T-helper 2 cell treated with Interferon-gamma antibody and Interleukin-4, amounts not matched to agents 100 ng/mL and 5 ng/mL, for 36 hours (primary cell): ENCODE results near the gene TJP3. TPM values are rescaled to one million over a fixed set of nuclear protein-coding genes. Genes with fewer than 3 reads are reported as not detected.
"Not testable (repeated sequence)": the region's sequence is repeated elsewhere in the genome, so short reads cannot be mapped to it uniquely, and the experiment has no call there.

Experiments
- intact Hi-C: fragments of 100-400 bp; cut with micrococcal nuclease; formaldehyde crosslinking; loops from one replicate; pipeline ENCODE4 v1.15.1; 2023
- total RNA-seq: library from RNA; stranded (reverse); gene quantifications from 2 replicates; pipeline ENCODE4 v1.2.3, GENCODE V29; 2022

Gene TJP3
- total RNA-seq, 1 donor from 2014 or later = 1.2 TPM

DNA sequence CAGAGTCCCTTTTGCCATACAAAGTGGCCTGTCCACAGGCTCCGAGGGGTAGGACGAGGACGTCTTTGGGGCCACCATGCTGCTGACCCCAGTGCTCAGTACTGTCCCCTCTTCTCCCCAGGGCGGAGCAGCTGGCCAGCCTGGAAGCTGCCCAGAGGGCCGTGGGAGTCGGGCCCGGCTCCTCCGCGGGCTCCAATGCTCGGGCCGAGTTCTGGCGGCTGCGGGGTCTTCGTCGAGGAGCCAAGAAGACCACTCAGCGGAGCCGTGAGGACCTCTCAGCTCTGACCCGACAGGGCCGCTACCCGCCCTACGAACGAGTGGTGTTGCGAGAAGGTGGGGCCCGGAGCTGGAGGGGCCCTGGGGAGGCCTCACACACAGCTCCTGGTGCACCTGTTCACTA is 32.2 kb downstream of the TJP3 start:
- intact Hi-C loops = no loop called here

DNA sequence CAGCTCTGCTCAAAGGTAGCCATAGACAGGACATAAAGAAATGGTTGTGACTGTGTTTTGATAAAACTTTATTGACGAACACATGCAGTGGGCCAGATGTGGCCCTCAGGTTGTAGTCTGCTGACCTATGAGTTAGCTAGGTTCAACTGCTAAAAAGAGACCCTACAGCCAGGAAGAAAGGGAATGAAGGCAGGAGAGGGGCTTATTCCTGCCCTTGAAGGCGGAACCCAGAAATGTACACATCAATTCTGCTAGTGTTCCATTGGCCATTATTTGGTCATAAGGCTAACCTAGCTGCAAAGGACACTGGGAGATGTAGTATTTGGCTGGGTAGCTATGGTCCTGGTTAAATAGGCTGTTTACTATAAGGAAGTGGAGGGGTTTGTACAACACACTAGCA is 35.3 kb downstream of the TJP3 start:
- intact Hi-C loops = no loop called here

- intact Hi-C loops = no loop called here
These were observed 37.3 kb downstream of the TJP3 start for GRCh38 chr19:3745363-3746045.

GRCh38 chr19:3746371-3747056 is 38.3 kb downstream of the TJP3 start:
- intact Hi-C loops = no loop called here

DNA sequence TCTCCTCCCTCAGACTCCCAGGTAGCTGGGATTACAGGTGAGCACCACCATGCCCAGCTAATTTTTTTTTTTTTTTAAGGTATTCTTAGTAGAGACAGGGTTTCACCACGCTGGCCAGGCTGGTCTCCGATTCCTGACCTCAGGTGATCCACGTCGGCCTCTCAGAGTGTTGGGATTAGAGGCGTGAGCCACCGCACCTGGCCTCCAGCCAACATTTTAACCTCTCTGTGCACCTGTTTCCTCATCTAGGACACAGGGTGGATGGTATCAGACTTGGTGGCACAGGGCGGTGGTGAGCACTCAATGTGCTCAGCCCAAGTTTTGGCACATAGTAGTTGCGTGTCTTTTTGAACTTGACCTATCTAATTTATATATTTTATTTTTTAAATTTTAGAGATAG is 40.8 kb downstream of the TJP3 start:
- intact Hi-C loops = no loop called here

- intact Hi-C loops = no loop called here
These were observed 42.0 kb downstream of the TJP3 start for GRCh38 chr19:3750211-3750610.

DNA sequence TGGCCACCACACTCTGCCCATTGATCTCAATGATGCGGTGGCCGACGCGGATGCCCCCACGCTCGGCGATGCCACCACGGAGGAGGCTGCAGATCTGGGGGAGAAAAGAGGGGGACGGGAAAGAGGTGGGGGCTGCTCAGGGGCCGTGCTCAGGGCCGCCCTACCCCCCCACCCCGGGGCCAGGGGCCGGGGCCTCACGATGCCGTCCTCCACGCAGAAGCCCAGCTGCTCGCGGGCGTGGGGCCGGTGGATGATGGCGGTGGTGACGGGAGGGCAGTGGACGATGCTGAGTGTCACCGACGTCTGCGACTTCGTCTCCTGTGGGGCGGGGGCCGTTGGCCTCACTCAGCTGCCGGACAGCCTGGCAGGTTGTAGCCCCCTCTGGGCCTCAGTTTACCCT is 43.1 kb downstream of the TJP3 start:
- intact Hi-C loops = no loop called here

DNA sequence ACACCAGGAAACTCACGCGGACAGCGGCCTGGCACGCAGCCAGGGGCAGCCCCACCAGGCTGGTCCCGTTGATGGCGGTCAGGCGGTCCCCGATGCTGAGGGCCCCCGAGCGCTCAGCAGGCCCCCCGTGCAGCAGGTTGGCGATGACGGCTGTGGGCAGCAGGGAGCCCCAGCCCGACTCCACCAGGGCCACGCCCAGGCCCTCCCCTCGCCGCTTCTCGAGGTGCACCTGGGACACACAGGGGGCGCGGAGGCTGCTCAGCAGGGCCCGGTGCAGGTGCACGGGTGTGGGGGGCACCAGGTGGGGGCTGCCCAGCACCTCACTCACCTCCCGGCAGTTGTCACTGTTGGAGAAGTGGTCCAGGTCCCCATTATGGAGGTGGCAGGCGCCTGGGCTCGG is 44.3 kb downstream of the TJP3 start:
- intact Hi-C loops = no loop called here

DNA sequence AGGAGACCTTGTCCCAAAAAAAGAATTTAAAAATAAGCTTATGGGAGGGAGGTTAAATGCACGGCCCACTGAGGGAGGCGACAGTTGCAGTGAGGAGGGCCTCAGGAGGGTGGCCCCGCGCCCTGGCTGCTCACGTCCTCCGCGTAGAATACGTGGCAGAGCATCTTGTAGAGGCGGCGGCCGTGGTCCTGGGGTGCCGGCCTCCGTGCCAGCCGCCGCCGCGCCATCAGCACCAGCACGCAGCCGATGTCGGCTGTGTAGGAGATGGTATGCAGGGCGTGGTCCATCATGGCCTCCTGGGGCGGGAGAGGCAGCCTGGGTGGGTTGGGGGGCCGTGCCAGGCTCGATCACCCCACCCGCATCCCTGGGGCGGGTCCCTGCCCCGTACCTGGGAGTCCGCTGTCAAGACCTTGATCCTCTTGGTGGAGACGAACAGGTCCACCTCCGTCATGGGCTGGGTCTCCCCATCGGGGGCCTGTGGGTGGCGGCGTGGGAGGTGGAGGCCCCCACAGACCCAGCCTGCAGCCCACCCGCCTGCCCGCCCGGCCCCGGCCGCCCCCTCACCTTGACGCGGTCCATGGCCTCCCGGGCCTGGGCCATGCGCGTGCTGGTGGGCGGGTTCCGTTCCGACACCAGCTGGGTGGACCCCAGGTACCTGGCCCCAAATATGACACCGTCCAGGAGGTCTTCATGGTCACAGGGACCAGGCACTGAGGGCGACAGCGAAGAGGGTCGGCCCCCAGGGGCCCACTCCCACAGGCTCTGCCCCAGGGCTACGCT is 45.6 kb downstream of the TJP3 start:
- intact Hi-C loops = no loop called here

GRCh38 chr19:3757705-3758104 is 49.5 kb downstream of the TJP3 start:
- intact Hi-C loops = not testable (repeated sequence)

DNA sequence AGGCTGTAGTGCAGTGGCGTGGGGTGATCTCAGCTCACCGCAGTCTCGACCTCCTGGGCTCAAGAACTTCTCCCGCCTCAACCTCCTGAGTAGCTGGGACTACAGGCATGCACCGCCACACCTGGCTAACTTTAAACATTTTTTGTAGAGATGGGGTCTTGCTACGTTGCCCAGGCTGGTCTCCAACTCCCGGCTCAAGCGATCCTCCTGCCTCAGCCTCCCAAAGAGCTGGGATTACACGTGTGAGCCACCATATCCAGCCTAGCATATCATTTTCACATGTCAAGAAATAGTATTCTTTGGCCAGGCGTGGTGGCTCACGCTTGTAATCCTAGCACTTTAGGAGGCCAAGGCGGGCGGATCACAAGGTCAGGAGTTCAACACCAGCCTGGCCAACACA is 50.1 kb downstream of the TJP3 start:
- intact Hi-C loops = not testable (repeated sequence)

DNA sequence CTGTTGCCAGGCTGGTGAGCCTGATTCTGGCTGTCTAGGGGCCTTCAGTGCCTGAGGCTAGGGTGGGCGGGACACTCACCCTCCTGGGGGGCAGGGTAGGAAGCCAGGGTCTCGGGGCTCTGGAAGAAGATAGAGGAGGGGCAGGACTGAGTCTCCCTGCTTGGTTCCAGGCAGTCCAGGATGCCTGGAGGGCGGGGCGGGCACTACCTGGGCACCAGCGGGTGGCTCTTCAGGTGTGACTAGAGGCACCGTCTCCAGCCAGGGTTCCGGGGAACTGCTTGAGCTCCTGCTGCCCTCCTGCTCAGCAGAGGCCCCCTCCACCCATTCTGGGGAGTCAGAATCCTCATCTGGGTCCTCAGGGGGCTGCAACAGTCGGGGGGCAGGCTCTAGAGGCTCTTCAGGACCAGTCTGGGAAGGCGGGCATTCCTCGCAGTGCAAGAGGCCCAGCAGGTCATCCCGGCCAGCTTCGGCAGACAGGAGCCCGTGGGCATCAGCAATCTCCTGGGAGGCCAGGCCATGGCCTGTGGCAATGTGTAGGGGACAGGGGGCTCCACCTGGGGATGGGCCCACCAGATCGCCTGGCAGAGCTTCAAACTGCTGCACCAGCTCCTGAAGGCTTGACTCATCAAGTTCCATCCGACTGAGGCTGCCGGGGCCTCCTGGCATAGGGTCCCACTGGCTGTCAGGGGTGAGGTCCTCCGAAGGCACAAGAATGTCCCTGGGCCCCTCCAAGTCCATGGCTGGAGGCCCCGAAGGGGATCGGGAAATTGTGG is 51.5 kb downstream of the TJP3 start:
- intact Hi-C loops = loop anchor here (5.0 kb wide), 1 partner anchor 228 kb away; the partner anchor contains the start of gene EEF2

DNA sequence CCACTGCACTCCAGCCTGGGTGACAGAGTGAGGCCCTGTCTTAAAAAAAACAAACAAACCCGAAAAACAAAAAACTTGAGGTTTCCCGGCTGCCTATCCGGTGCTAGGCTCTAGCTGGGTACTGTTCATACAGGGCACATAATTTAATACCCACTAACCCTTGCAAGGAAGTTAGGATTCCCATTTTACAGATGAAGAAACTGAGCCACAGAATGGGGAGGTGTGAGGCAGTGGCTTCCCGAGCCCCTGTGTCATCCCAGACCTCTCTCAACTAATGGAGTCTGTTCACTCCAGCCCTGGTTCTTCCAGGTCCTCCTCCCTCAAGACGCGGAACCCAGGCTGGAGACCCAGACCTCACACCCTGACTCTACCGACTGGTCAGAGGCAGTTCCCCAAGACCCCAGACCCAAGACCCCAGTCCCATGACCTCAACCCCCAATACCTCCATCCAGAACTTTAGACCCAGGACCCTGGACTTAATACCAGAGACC is 52.7 kb downstream of the TJP3 start:
- intact Hi-C loops = loop anchor here (5.0 kb wide), 1 partner anchor 226 kb away; the partner anchor contains the start of gene EEF2

- intact Hi-C loops = loop anchor here (2.0 to 5.0 kb wide), 5 partner anchors 51 to 485 kb away; partner anchors contain the start of genes EEF2, PIP5K1C and YJU2
These were observed 53.4 kb downstream of the TJP3 start, which contains the start of gene APBA3 for GRCh38 chr19:3761382-3762129. Gene APBA3 (minus strand): TSS chr19:3761692. CDS start chr19:3760264, 1,428 bp downstream.

DNA sequence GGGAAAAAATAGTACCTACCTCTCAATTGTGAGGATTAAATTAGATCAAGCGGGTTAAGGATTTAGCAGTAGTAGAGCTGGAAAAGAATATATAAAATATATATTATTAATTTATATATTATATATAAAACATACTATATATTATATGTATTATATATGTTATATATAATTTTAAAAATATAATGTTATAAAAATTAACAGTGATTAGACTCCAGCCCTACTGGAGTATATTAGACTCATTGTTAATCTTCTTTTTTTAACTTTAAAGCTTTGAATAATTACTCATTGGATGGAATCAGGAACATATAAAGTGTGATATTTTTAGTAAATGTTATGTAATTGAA is 53.9 kb downstream of the TJP3 start:
- intact Hi-C loops = loop anchor here (2.0 to 5.0 kb wide), 5 partner anchors 51 to 485 kb away; partner anchors contain the start of genes EEF2, PIP5K1C and YJU2

DNA sequence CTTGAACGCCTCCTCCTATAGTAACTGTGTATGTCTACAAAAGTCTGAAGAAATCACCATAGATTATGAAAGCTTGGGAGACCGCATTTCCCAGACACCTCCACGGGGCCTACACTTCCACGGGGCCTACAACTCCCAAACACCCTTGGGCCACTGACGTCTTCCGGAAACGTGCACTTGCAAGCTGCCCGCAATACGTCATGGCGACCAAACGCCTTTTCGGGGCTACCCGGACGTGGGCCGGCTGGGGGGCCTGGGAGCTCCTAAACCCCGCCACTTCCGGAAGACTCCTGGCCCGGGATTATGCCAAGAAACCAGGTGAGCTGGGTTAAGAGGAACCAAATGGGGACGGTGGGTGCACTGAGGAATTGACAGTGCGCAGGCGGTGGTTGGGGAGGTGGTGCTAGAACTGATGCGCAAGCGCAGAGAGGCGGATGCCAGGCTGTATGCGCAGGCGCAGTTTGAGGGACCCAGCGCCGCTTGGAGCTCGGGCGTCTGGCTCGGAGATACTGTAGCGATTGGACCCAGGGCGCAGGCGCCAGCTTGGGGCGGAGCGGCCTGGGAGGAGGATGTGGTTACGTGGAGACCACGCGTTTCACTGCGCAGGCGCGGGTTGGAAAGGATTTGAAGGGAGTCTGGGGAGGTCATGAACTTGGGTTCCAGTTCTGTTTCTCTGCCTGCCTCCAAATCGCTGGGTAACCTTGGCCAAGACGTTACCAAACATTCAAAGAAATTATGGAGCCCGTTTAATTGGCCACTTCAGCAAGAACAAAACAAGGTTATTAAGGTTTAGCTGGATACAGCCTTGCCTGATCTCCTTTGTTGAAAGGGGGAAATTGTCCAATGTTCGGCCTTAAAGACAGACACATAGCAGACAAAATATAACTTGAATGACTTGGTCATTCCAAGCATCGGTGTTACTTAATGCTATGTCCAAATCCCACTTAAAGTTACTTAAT is 54.6 kb downstream of the TJP3 start, which contains the start of gene MRPL54:
Gene MRPL54 (plus strand): TSS at position 182 of the 959 bp plus-strand sequence. CDS start 19 bp downstream, at position 201.
- intact Hi-C loops = loop anchor here (2.0 to 5.0 kb wide), 5 partner anchors 50 to 484 kb away; partner anchors contain the start of genes EEF2, PIP5K1C and YJU2

DNA sequence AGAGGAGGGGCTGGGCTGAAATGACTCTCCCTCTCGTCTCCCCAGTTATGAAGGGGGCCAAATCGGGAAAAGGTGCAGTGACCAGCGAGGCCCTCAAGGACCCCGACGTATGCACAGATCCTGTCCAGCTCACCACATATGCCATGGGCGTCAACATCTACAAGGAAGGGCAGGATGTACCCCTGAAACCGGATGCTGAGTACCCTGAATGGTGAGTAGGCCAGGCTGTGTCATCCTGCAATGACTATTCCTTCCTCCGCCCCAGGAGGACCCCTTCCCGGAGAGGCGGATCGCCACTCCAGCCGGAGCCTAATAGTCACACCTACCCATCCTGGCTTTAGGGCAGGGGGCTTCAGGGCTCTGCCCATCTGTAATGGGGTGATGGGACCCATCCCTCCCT is 56.9 kb downstream of the TJP3 start:
- intact Hi-C loops = no loop called here

- intact Hi-C loops = not testable (repeated sequence)
These were observed 57.6 kb downstream of the TJP3 start for GRCh38 chr19:3765757-3766156.

DNA sequence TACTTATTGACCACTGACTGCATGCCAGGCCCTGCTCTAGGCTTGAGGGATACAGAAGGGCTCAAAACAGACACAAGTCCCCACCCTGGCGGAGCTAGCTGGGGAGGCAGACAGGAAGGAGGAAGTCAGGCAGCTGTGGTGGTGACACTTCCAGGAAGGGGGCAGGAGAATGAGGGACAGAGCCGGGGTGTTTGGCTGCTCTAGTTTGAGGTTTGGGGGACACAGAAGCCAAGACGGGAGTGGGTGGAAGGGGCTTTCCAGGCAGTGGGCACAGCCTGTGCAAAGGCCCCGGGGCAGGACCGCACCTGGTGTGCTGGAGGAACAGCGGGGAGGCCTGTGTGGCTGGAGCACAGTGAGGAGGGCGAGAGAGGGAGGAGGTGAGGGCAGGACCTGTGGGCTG is 58.3 kb downstream of the TJP3 start:
- intact Hi-C loops = no loop called here
